ENCODE data around the gene IFNL1.
"Not testable (repeated sequence)": the region's sequence is repeated elsewhere in the genome, so short reads cannot be mapped to it uniquely, and the experiment has no call there.

The IFNL1 gene

GRCh38 chr19:39308531-39309304 lies 12.5 kb downstream of the IFNL1 start:
- DNase-seq: no peak

- DNase-seq: not testable (repeated sequence)
Measured at GRCh38 chr19:39309305-39309670, 13.1 kb downstream of the IFNL1 start.

GRCh38 chr19:39310558-39311311 lies 14.5 kb downstream of the IFNL1 start:
- no peak for DNase-seq

- no peak for DNase-seq
Measured at GRCh38 chr19:39314016-39314728, 18.0 kb downstream of the IFNL1 start.

GRCh38 chr19:39315933-39316332 lies 19.7 kb downstream of the IFNL1 start:
- no peak for DNase-seq

- no peak for DNase-seq
Measured at GRCh38 chr19:39316627-39317321, 20.6 kb downstream of the IFNL1 start.

- no peak for DNase-seq
Measured at GRCh38 chr19:39317476-39317875, 21.3 kb downstream of the IFNL1 start.

- DNase-seq: no peak
Measured at GRCh38 chr19:39318071-39318470, 21.9 kb downstream of the IFNL1 start.

GRCh38 chr19:39318690-39319089 lies 22.5 kb downstream of the IFNL1 start:
- DNase-seq: no peak

- DNase-seq: no peak
Measured at GRCh38 chr19:39319098-39319891, 23.1 kb downstream of the IFNL1 start.

GRCh38 chr19:39319892-39320248 lies 23.7 kb downstream of the IFNL1 start:
- no peak for DNase-seq

- no peak for DNase-seq
Measured at GRCh38 chr19:39321117-39321831, 25.1 kb downstream of the IFNL1 start.

- DNase-seq: no peak
Measured at GRCh38 chr19:39321832-39322176, 25.6 kb downstream of the IFNL1 start.

GRCh38 chr19:39324242-39324842 lies 28.1 kb downstream of the IFNL1 start:
- DNase-seq: no peak

GRCh38 chr19:39325778-39326665 lies 29.8 kb downstream of the IFNL1 start:
- no peak for DNase-seq

GRCh38 chr19:39327363-39328045 lies 31.3 kb downstream of the IFNL1 start:
- DNase-seq: no peak

- peak; percentile 86 for DNase-seq
Measured at GRCh38 chr19:39328046-39328705, 32.0 kb downstream of the IFNL1 start.

GRCh38 chr19:39329948-39330347 lies 33.7 kb downstream of the IFNL1 start:
- no peak for DNase-seq

GRCh38 chr19:39332293-39332692 lies 36.1 kb downstream of the IFNL1 start:
- no peak for DNase-seq

Data from T-helper 9 cell (primary cell).